Measurements from ENCODE around the gene SURF4. TPM values are rescaled to one million over a fixed set of nuclear protein-coding genes. Genes with fewer than 3 reads are reported as not detected.

Gene SURF4
- total RNA-seq (216 and 230 TPM in 2 replicates), polyA plus RNA-seq (358 and 360 TPM in 2 replicates), polyA minus RNA-seq (415 and 432 TPM in 2 replicates), Bru-seq, nascent RNA (percentile 88 among the genes with signal in this experiment), BruChase-seq, experiment 1, labeled RNA remaining after a 6-hour chase (percentile 98 among the genes with signal in this experiment), BruChase-seq, experiment 2, labeled RNA remaining after a 2-hour chase (percentile 96 among the genes with signal in this experiment)
- polyA plus RNA-seq (2011; cell fraction: cytosol; rRNA removed): 247 and 250 TPM in 2 replicates
- 164 and 168 TPM in 2 replicates for polyA plus RNA-seq (2011; cell fraction: nucleus; rRNA removed)
- 235 and 251 TPM in 2 replicates for polyA plus RNA-seq (2012)
- polyA minus RNA-seq (2011; cell fraction: cytosol; rRNA and poly(A)+ RNA removed): 157 TPM
- 82.9 and 97.5 TPM in 2 replicates for polyA minus RNA-seq (2011; cell fraction: nucleus; rRNA and poly(A)+ RNA removed)
- long read RNA-seq, transcript SURF4-202 (6 exons, 2,984 nt): major isoform, 367 of 564 reads
- long read RNA-seq, partial matches to known transcripts: 19 of 564 reads
- long read RNA-seq, other reads (novel, unspliced or antisense): 174 of 564 reads

- Histone ChIP-seq H3K4me2 (ENCODE audit: insufficient read depth, low read length) (peak within 1 kb of the TSS; percentile 90), H3K79me2 (ENCODE audit: control insufficient read depth, insufficient read depth, low read length) (peaks cover 48% of the 10 kb centered on the region), H3K9me1 (replicated peaks; ENCODE audit: control insufficient read depth, extremely low read depth, insufficient read depth, low read length) (no peaks in the 10 kb centered on the region), H3K9me3 (replicated peaks; ENCODE audit: control insufficient read depth, insufficient read depth, low read length) (no peaks in the 10 kb centered on the region), H3K36me3 (ENCODE audit: control insufficient read depth in 2 of 2, extremely low read depth in 1 of 2, insufficient read depth in 2 of 2, low read length in 2 of 2) (peaks cover 5 to 12% of the 10 kb centered on the region in 2 experiments), H3K4me1 (ENCODE audit: control insufficient read depth, extremely low read depth, insufficient read depth, low read length) (peaks cover 10% of the 10 kb centered on the region), H4K20me1 (replicated peaks; ENCODE audit: control insufficient read depth, extremely low read depth, insufficient read depth, low read length) (peaks cover 2% of the 10 kb centered on the region), H3K4me3 (replicated peaks in 1 of 3; ENCODE audit: insufficient read depth in 1 of 3, low read depth in 1 of 3, low read length in 3 of 3) (peak within 1 kb of the TSS; percentile 76 to 99 (median 99)), H3K27ac (ENCODE audit: insufficient read depth, low read depth, low read length) (peak within 1 kb of the TSS; percentile 85), H3K9ac (replicated peaks; ENCODE audit: extremely low read depth, insufficient read depth, low read length) (peak within 1 kb of the TSS; percentile 97), H3K27me3 (ENCODE audit: control insufficient read depth in 2 of 2, insufficient read depth in 2 of 2, low read length in 2 of 2) (no peaks in the 10 kb centered on the region), H2AFZ (ENCODE audit: low read depth, low read length) (peak within 1 kb of the TSS; percentile 77)
- peak; percentile 95 for TF ChIP-seq POLR2AphosphoS5 (IDR thresholded peaks at IDR 0.05; ENCODE audit: insufficient read depth, low read depth, low read length)
- peak; percentile 18 for TF ChIP-seq MAX (IDR thresholded peaks at IDR 0.05; ENCODE audit: insufficient read depth, insufficient read length)
- TF ChIP-seq POLR2A (IDR thresholded peaks at IDR 0.05; ENCODE audit: low read depth, low read length): peak; percentile 84
- no peak for TF ChIP-seq JUN (IDR thresholded peaks at IDR 0.05; ENCODE audit: borderline replicate concordance, insufficient read depth, insufficient read length, low read depth)
- TF ChIP-seq GATA2 (IDR thresholded peaks at IDR 0.05; ENCODE audit: insufficient read depth, insufficient read length, low read depth, low read length): no peak
- no peak for TF ChIP-seq CTCF (IDR thresholded peaks at IDR 0.05; ENCODE audit: extremely low read depth in 1 of 2, insufficient read depth in 1 of 2, low read depth in 1 of 2, low read length in 2 of 2)
- no peak for TF ChIP-seq MYC (IDR thresholded peaks at IDR 0.05; ENCODE audit: low read depth, low read length)
- TF ChIP-seq EZH2 (IDR thresholded peaks at IDR 0.05; ENCODE audit: borderline replicate concordance, low read depth, low read length, severe bottlenecking): no peak
- no peak for TF ChIP-seq FOS (IDR thresholded peaks at IDR 0.05; ENCODE audit: borderline replicate concordance, insufficient read depth, low read length)
- dilution Hi-C loops (cut with MboI; ENCODE audit: extremely low pct_ligation_motif_present, low sequenced_read_pairs): no loop called here
- intact Hi-C loops (cut with micrococcal nuclease): loop anchor here (1.0 to 2.0 kb wide), 4 partner anchors 20 to 40 kb away; partner anchors contain the start of genes MED22, RPL7A, SURF1 and SURF2
- DNase-seq (ENCODE audit: low read depth, low spot score) (peak; percentile 98), FAIRE-seq (peak; percentile 92)
- no TSS peak for BruUV-seq (replicated peaks)
- POLR2A ChIA-PET: interaction anchor here (1.5 to 1.8 kb wide), 2 partner anchors 28 kb away, joined by 6 to 10 read pairs; partner anchors contain the start of genes MED22 and RPL7A
- CTCF ChIA-PET: interaction anchor here (0.8 to 3.2 kb wide), 6 partner anchors 8 to 190 kb away, joined by 3 to 10 read pairs (median 3); no protein-coding TSS in a partner anchor
Observed at GRCh38 chr9:133375724-133376654, at the start of gene SURF4, which contains the start of gene STKLD1. SURF4 (minus strand) TSS chr9:133376060; CDS start chr9:133375969, 91 bp downstream. STKLD1 (plus strand) TSS chr9:133376366; CDS start chr9:133376474, 108 bp downstream.

Measured in endothelial cell of umbilical vein (primary cell).